Right renal cortex interstitium (tissue), 3 donors: Measurements from ENCODE around the gene MARCHF6. TPM values are rescaled to one million over a fixed set of nuclear protein-coding genes. Genes with fewer than 3 reads are reported as not detected.
"Not testable (repeated sequence)": the region's sequence is repeated elsewhere in the genome, so short reads cannot be mapped to it uniquely, and the experiment has no call there.

Source experiments
- DNase-seq, 3 donors: peaks; one replicate each; pipeline ENCODE4 v3.0.0-alpha.2; 2013; ENCODE audit warnings: low read depth in 3 of 3, low spot score in 2 of 3
- polyA plus RNA-seq, 3 donors: library from polyadenylated mRNA; unstranded; fragments of 120-200 nt; gene quantifications; one replicate each; pipeline ENCODE4 v1.2.1, GENCODE V29; 2013; ENCODE audit not compliant: insufficient read length in 3 of 3

MARCHF6 gene
- polyA plus RNA-seq, 3 donors = 185 to 198 (median 186) TPM

GRCh38 chr5:10323588-10324488, 29.7 kb upstream of the MARCHF6 start:
- DNase-seq = no peak

- DNase-seq = no peak
Measured at GRCh38 chr5:10324518-10325370, 28.8 kb upstream of the MARCHF6 start.

GRCh38 chr5:10328323-10328722, 25.2 kb upstream of the MARCHF6 start:
- no peak for DNase-seq

- DNase-seq = no peak
Measured at GRCh38 chr5:10329446-10329819, 24.1 kb upstream of the MARCHF6 start.

GRCh38 chr5:10329820-10330481, 23.5 kb upstream of the MARCHF6 start:
- DNase-seq = no peak

- DNase-seq = no peak
Measured at GRCh38 chr5:10330511-10331230, 22.8 kb upstream of the MARCHF6 start.

GRCh38 chr5:10331341-10331796, 22.1 kb upstream of the MARCHF6 start:
- no peak for DNase-seq

- DNase-seq = no peak
Measured at GRCh38 chr5:10332301-10332700, 21.2 kb upstream of the MARCHF6 start.

GRCh38 chr5:10333154-10334006, 20.1 kb upstream of the MARCHF6 start:
- DNase-seq = no peak

- DNase-seq = no peak
Measured at GRCh38 chr5:10334831-10335230, 18.7 kb upstream of the MARCHF6 start.

GRCh38 chr5:10335711-10336470, 17.6 kb upstream of the MARCHF6 start:
- DNase-seq = no peak

GRCh38 chr5:10337107-10337506, 16.4 kb upstream of the MARCHF6 start:
- DNase-seq = no peak

GRCh38 chr5:10337986-10338385, 15.5 kb upstream of the MARCHF6 start:
- DNase-seq = no peak

- DNase-seq = no peak
Measured at GRCh38 chr5:10338686-10339057, 14.8 kb upstream of the MARCHF6 start.

- no peak for DNase-seq
Measured at GRCh38 chr5:10339058-10339811, 14.3 kb upstream of the MARCHF6 start.

GRCh38 chr5:10339958-10340357, 13.5 kb upstream of the MARCHF6 start:
- DNase-seq = no peak

- no peak for DNase-seq
Measured at GRCh38 chr5:10343486-10343885, 10.0 kb upstream of the MARCHF6 start.

GRCh38 chr5:10344461-10345106, 8.9 kb upstream of the MARCHF6 start:
- not testable (repeated sequence) for DNase-seq
